ENCODE results near the gene CDH6.

Gene CDH6

GRCh38 chr5:31193591-31194467, at the start of gene CDH6:
TSS of gene CDH6 (plus strand) at chr5:31193686. CDS start at chr5:31267474, 73,788 bp downstream.
- DNase-seq (ENCODE audit: low read depth in 2 of 2) = no peak

GRCh38 chr5:31144364-31144763, 49.1 kb upstream of the CDH6 start:
- DNase-seq (ENCODE audit: low read depth in 2 of 2) = no peak

GRCh38 chr5:31148959-31149475, 44.5 kb upstream of the CDH6 start:
- no peak for DNase-seq (ENCODE audit: low read depth in 2 of 2)

GRCh38 chr5:31153521-31153920, 40.0 kb upstream of the CDH6 start:
- no peak for DNase-seq (ENCODE audit: low read depth in 2 of 2)

GRCh38 chr5:31156631-31157160, 36.8 kb upstream of the CDH6 start:
- no peak for DNase-seq (ENCODE audit: low read depth in 2 of 2)

- no peak for DNase-seq (ENCODE audit: low read depth in 2 of 2)
These were observed 35.8 kb upstream of the CDH6 start for GRCh38 chr5:31157720-31158119.

- no peak for DNase-seq (ENCODE audit: low read depth in 2 of 2)
These were observed 34.8 kb upstream of the CDH6 start for GRCh38 chr5:31158686-31159085.

GRCh38 chr5:31161781-31162181, 31.7 kb upstream of the CDH6 start:
- no peak for DNase-seq (ENCODE audit: low read depth in 2 of 2)

- DNase-seq (ENCODE audit: low read depth in 2 of 2) = no peak
These were observed 27.8 kb upstream of the CDH6 start for GRCh38 chr5:31165729-31166128.

GRCh38 chr5:31169379-31169778, 24.1 kb upstream of the CDH6 start:
- DNase-seq (ENCODE audit: low read depth in 2 of 2) = no peak

- DNase-seq (ENCODE audit: low read depth in 2 of 2) = no peak
These were observed 20.6 kb upstream of the CDH6 start for GRCh38 chr5:31172881-31173280.

GRCh38 chr5:31173614-31174013, 19.9 kb upstream of the CDH6 start:
- no peak for DNase-seq (ENCODE audit: low read depth in 2 of 2)

GRCh38 chr5:31181376-31181987, 12.0 kb upstream of the CDH6 start:
- no peak for DNase-seq (ENCODE audit: low read depth in 2 of 2)

- DNase-seq (ENCODE audit: low read depth in 2 of 2) = no peak
These were observed 11.3 kb upstream of the CDH6 start for GRCh38 chr5:31182136-31182535.

GRCh38 chr5:31185951-31186350, 7.5 kb upstream of the CDH6 start:
- no peak for DNase-seq (ENCODE audit: low read depth in 2 of 2)

GRCh38 chr5:31186672-31187267, 6.7 kb upstream of the CDH6 start:
- DNase-seq (ENCODE audit: low read depth in 2 of 2) = no peak

GRCh38 chr5:31187591-31187990, 5.9 kb upstream of the CDH6 start:
- DNase-seq (ENCODE audit: low read depth in 2 of 2) = no peak

GRCh38 chr5:31192442-31192841, 1.0 kb upstream of the CDH6 start:
- DNase-seq (ENCODE audit: low read depth in 2 of 2) = no peak

- no peak for DNase-seq (ENCODE audit: low read depth in 2 of 2)
These were observed 370 bp upstream of the CDH6 start for GRCh38 chr5:31193116-31193515.

- no peak for DNase-seq (ENCODE audit: low read depth in 2 of 2)
These were observed 955 bp downstream of the CDH6 start for GRCh38 chr5:31194468-31194813.

GRCh38 chr5:31194892-31195555, 1.5 kb downstream of the CDH6 start:
- no peak for DNase-seq (ENCODE audit: low read depth in 2 of 2)

- no peak for DNase-seq (ENCODE audit: low read depth in 2 of 2)
These were observed 2.8 kb downstream of the CDH6 start for GRCh38 chr5:31196309-31196708.
